Breast epithelium (tissue), 3 donors: Measurements from ENCODE around the gene DIS3L2.

ENCODE experiments used
- CTCF ChIP-seq, 3 donors: fragments of 450-650 bp; IDR thresholded peaks; one replicate each; pipeline ENCODE4 v1.5.1; 2016 to 2017; ENCODE audit warnings: antibody characterized with exemption in 3 of 3, mild to moderate bottlenecking in 3 of 3, moderate library complexity in 3 of 3
- POLR2A ChIP-seq: fragments of 450-650 bp; IDR thresholded peaks from one replicate; pipeline ENCODE4 v1.6.1; 2016; ENCODE audit warnings: antibody characterized with exemption, mild to moderate bottlenecking, moderate library complexity
- POLR2AphosphoS5 ChIP-seq, 3 donors: sonication (generic); formaldehyde crosslinking; IDR thresholded peaks; one replicate each; pipeline ENCODE4 v1.6.1; 2017; ENCODE audit warnings: antibody characterized with exemption in 3 of 3

DNA sequence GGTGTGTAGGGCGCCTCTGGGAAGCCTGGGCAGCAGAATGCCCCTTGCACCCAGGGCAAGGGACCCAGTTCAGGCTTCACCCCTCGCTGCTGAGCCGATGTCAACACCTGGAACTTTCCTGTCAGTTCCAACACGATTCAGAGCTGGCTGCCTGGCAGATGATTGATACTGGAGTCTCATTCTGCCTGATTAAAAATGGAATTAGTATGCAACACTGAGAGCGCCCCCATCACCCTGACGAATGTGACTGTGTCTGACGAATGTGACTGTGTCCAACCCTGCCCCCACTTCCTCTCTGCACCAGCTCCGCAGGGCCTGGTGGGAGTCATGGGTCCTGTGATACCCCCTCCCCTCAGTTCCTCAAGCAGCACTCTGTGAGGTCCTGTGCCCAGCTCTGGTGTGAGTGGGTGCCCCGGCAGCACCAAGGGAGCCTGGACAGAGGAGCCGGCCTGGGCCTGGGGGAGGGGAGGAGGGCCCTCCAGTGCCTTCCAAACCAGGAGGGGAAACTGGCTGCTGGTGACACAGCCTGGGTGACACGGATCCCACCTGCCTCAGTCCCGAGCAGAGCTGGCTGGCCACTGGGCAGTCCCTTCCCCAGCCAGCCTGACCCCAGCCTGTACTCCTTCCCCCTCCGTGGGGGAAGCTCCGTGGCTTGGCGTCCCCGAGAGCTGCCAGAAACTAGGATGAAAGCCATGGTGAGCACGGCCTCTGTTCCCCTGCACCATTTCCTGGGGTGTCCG lies 375.6 kb downstream of the DIS3L2 start:
- TF ChIP-seq CTCF (IDR thresholded peaks at IDR 0.05): no peak
- TF ChIP-seq POLR2A: no peak
- TF ChIP-seq POLR2AphosphoS5 (IDR thresholded peaks at IDR 0.05): no peak
